Smooth muscle cell (in vitro differentiated cells): ENCODE data around the gene KDM7A. TPM values are rescaled to one million over a fixed set of nuclear protein-coding genes. Genes with fewer than 3 reads are reported as not detected.

Experiments used
- DNase-seq: peaks from one replicate; lab custom pipeline; 2025; ENCODE audit not compliant: unreplicated experiment; lab: John Stamatoyannopoulos, UW
- H2AFZ ChIP-seq: fragments of 200-600 bp; sonication (generic); 2 replicates; pipeline ENCODE4 v1.6.0; 2016; ENCODE audit warnings: antibody characterized with exemption, low read depth, mild to moderate bottlenecking
- H3F3A ChIP-seq: fragments of 200-600 bp; sonication (generic); 2 replicates; pipeline ENCODE4 v1.6.0; 2017; ENCODE audit warnings: antibody characterized with exemption, low read depth
- H3K27ac ChIP-seq: fragments of 200-600 bp; sonication (generic); 2 replicates; pipeline ENCODE4 v1.5.1; 2016; ENCODE audit warnings: low read depth, mild to moderate bottlenecking
- H3K27me3 ChIP-seq: fragments of 200-600 bp; sonication (generic); 2 replicates; pipeline ENCODE4 v1.6.1; 2016; ENCODE audit warnings: low read depth, mild to moderate bottlenecking
- H3K36me3 ChIP-seq: fragments of 200-600 bp; sonication (generic); 2 replicates; pipeline ENCODE4 v1.5.1; 2016; ENCODE audit warnings: low read depth
- H3K4me1 ChIP-seq: fragments of 200-600 bp; sonication (generic); 2 replicates; pipeline ENCODE4 v1.5.1; 2016; ENCODE audit warnings: low read depth
- H3K4me2 ChIP-seq: fragments of 200-600 bp; sonication (generic); 2 replicates; pipeline ENCODE4 v1.6.0; 2016; ENCODE audit warnings: mild to moderate bottlenecking
- H3K4me3 ChIP-seq: fragments of 200-600 bp; sonication (generic); 2 replicates; pipeline ENCODE4 v1.5.1; 2016; ENCODE audit warnings: mild to moderate bottlenecking
- H3K79me2 ChIP-seq: fragments of 200-600 bp; sonication (generic); 2 replicates; pipeline ENCODE4 v1.6.0; 2016; ENCODE audit warnings: low read depth, mild to moderate bottlenecking
- H3K9ac ChIP-seq: fragments of 200-600 bp; sonication (generic); 2 replicates; pipeline ENCODE4 v1.6.0; 2016; ENCODE audit warnings: low read depth
- H3K9me3 ChIP-seq: fragments of 200-600 bp; sonication (generic); replicated peaks from 2 replicates; pipeline ENCODE4 v1.5.1; 2016; ENCODE audit warnings: low read depth
- H4K20me1 ChIP-seq: fragments of 200-600 bp; sonication (generic); 2 replicates; pipeline ENCODE4 v1.6.0; 2016; ENCODE audit warnings: low read depth
- WGBS: methylation state at CpG from one replicate; pipeline ENCODE4 v1.1.7; 2016; ENCODE audit warnings: low lambda C conversion rate; 5-methylcytosine and 5-hydroxymethylcytosine counted together
- polyA plus RNA-seq: library from polyadenylated mRNA; unstranded; fragments of >200 nt; fragmentation: Nextera tagmentation; extraction: Ambion mirVana; gene quantifications from 2 replicates; pipeline ENCODE4 v1.2.1, GENCODE V29; 2016
- total RNA-seq: library from RNA; depleted of rRNA; stranded (reverse); fragments of >200 nt; gene quantifications from 2 replicates; pipeline ENCODE4 v1.2.3, GENCODE V29; 2014
- TF ChIP-seq, protein P1 (sequence below): fragments of 200-600 bp; sonication (generic); IDR thresholded peaks from 2 replicates; pipeline ENCODE4 v1.5.1; 2017; ENCODE audit warnings: borderline replicate concordance, mild to moderate bottlenecking, antibody characterized with exemption; ENCODE audit not compliant: insufficient read depth, poor library complexity, severe bottlenecking

The KDM7A gene
- total and polyA plus RNA-seq, 2 experiments from 2014 or later: 0.88 to 17.3 TPM

DNA sequence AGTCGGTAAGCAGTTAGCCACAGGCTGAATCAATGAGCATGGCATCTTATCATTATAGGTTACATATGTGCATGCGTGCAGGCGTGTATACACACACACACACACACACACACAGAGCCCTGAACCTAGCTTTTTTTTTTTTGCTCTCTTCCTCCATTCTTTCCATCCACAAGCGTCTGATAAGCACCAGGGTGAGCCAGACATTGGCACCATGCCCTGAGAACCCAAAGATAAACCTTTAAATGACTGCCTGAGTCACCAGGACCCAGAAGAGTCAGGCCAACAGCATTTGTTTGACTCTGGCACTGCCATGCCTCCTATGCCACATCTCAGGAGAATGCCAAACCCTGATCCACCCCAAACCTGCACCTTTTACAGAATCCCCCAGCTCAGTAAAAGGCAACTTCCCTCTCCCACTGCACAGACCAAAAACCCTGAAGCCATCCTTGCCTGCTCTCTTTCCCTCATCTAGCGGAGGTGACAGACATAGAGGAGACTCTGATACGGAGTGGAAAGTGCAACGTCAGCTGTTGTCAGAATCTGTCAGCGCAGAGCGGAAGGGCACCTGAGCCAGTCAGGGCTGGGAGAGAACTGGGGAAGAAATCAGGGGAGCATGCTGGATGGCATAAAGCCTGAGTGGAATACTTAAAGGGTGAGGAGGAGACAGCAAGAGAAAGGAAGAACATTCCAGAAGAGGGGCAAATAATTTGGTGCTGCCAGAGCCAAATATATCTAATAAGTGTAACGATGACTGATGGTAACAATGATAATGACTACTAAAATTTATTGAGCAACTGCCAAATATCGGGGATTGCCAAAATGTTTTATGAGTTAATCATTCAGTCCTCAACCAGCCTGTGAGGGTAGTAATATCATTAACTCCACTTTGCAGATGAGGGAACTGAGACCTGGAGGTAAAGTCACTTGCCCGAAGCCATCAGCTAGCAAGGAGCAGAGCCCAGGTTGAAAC lies 117.2 kb downstream of the KDM7A start:
- H3K4me2 ChIP-seq: peak overlapping the region; percentile 18
- no peaks in the 10 kb centered on the region for H4K20me1 ChIP-seq
- no peaks in the 10 kb centered on the region for H3K79me2 ChIP-seq
- no peak overlapping the region for H3K4me3 ChIP-seq
- peak; percentile 25 for DNase-seq
- H3K27me3 ChIP-seq: peaks cover 11% of the 10 kb centered on the region
- H3K36me3 ChIP-seq: no peaks in the 10 kb centered on the region
- peaks cover 4% of the 10 kb centered on the region for H3K4me1 ChIP-seq
- 75% methylated on average over 12 of the region's 12 CpGs for WGBS
- H3K9ac ChIP-seq: no peak overlapping the region
- H3K27ac ChIP-seq: no peak overlapping the region
- no peak overlapping the region for H2AFZ ChIP-seq
- TF ChIP-seq, protein P1, sequence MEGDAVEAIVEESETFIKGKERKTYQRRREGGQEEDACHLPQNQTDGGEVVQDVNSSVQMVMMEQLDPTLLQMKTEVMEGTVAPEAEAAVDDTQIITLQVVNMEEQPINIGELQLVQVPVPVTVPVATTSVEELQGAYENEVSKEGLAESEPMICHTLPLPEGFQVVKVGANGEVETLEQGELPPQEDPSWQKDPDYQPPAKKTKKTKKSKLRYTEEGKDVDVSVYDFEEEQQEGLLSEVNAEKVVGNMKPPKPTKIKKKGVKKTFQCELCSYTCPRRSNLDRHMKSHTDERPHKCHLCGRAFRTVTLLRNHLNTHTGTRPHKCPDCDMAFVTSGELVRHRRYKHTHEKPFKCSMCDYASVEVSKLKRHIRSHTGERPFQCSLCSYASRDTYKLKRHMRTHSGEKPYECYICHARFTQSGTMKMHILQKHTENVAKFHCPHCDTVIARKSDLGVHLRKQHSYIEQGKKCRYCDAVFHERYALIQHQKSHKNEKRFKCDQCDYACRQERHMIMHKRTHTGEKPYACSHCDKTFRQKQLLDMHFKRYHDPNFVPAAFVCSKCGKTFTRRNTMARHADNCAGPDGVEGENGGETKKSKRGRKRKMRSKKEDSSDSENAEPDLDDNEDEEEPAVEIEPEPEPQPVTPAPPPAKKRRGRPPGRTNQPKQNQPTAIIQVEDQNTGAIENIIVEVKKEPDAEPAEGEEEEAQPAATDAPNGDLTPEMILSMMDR: no peak
- no peaks in the 10 kb centered on the region for H3K9me3 ChIP-seq
- H3F3A ChIP-seq: no peaks in the 10 kb centered on the region

DNA sequence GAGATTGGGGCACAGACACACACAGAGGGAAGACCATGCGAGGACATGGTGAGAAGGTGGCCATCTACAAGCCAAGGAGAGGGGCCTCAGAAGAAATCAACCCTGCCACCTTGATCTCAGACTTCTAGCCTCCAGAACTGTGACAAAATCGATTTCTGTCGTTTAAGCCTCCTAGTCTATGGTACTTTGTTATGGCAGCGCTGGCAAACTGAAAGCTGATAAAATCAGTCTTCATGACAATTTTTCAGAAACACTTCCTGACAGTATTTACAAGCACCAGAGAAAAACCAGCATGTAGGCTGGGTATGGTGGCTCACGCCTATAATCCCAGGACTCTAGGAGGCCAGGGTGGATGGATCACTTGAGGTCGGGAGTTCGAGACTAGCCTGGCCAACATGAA lies 118.3 kb downstream of the KDM7A start:
- Histone ChIP-seq H3K9me3 (no peaks in the 10 kb centered on the region), H3K27ac (no peak overlapping the region), H2AFZ (no peak overlapping the region), H3F3A (no peaks in the 10 kb centered on the region), H3K4me3 (no peak overlapping the region), H3K4me1 (peaks cover 4% of the 10 kb centered on the region), H3K4me2 (no peak overlapping the region), H3K9ac (no peak overlapping the region), H3K27me3 (peaks cover 13% of the 10 kb centered on the region), H4K20me1 (no peaks in the 10 kb centered on the region), H3K79me2 (no peaks in the 10 kb centered on the region), H3K36me3 (no peaks in the 10 kb centered on the region)
- no peak for DNase-seq
- TF ChIP-seq, protein P1: no peak
- 86% methylated on average over 7 of the region's 7 CpGs for WGBS

DNA sequence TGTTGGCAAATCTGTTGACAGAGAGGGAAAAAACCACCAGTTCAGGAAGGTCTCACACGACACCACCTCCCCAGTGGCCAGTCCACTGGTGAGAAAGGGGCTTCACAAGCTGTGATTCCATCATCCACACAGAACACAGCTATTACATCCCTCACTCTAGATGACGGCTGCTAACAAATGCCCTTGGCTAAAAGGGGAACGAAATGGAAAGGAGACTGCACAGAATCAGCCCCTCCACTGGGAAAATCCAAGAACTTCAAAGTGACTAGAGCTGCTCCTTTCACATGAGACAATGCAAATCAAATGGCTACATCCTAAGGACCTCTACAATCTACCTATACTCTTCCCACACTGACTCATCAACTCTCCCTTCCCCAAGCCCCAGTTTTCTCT lies 119.6 kb downstream of the KDM7A start:
- no peaks in the 10 kb centered on the region for H4K20me1 ChIP-seq
- no peak overlapping the region for H2AFZ ChIP-seq
- no peaks in the 10 kb centered on the region for H3K4me1 ChIP-seq
- no peaks in the 10 kb centered on the region for H3F3A ChIP-seq
- WGBS: 100% methylated on average over 3 of the region's 3 CpGs
- peaks cover 13% of the 10 kb centered on the region for H3K27me3 ChIP-seq
- H3K4me3 ChIP-seq: no peak overlapping the region
- TF ChIP-seq, protein P1: no peak
- H3K79me2 ChIP-seq: no peaks in the 10 kb centered on the region
- H3K4me2 ChIP-seq: no peak overlapping the region
- no peaks in the 10 kb centered on the region for H3K9me3 ChIP-seq
- no peak for DNase-seq
- no peak overlapping the region for H3K27ac ChIP-seq
- no peaks in the 10 kb centered on the region for H3K36me3 ChIP-seq
- no peak overlapping the region for H3K9ac ChIP-seq
